GM12878 (cell line): ENCODE results near the gene NEBL.

ENCODE experiments used
- ATF3 ChIP-seq: IDR thresholded peaks from 2 replicates; pipeline ENCODE4 v1.6.1; 2011; ENCODE audit warnings: low read depth, mild to moderate bottlenecking, low read length, moderate library complexity, borderline replicate concordance; ENCODE audit errors: extremely low read depth
- CTCF ChIP-seq, 3 experiments: IDR thresholded peaks in 2 of 3; conservative IDR thresholded peaks in 1 of 3; 2 replicates each; pipeline ENCODE4 v1.5.1; 2011; ENCODE audit warnings: low read depth in 3 of 3, low read length in 3 of 3, mild to moderate bottlenecking in 3 of 3, control low read depth in 2 of 3, moderate library complexity in 2 of 3, inconsistent platforms in 1 of 3, mixed read lengths in 1 of 3; ENCODE audit not compliant: control insufficient read depth in 2 of 3, insufficient read depth in 1 of 3; ENCODE audit errors: extremely low read depth in 1 of 3
- GABPA ChIP-seq: IDR thresholded peaks from 2 replicates; pipeline ENCODE4 v1.6.1; 2014; ENCODE audit warnings: antibody characterized with exemption, low read depth, mild to moderate bottlenecking, inconsistent platforms
- REST ChIP-seq: IDR thresholded peaks from 2 replicates; pipeline ENCODE4 v1.6.1; 2012; ENCODE audit warnings: mild to moderate bottlenecking, low read depth, low read length

GRCh38 chr10:20746856-20747255 lies 150.3 kb downstream of the NEBL start:
- TF ChIP-seq ATF3 (no peak), GABPA (no peak), REST (no peak), CTCF (IDR thresholded peaks at IDR 0.05 in 2 of 3, conservative IDR thresholded peaks at IDR 0.05 in 1 of 3; ENCODE audit: control insufficient read depth in 2 of 3, extremely low read depth in 1 of 3, insufficient read depth in 1 of 3, low read depth in 3 of 3, low read length in 3 of 3) (no peak)
